ENCODE measurements around the gene PSG11.
"Not testable (repeated sequence)": the region's sequence is repeated elsewhere in the genome, so short reads cannot be mapped to it uniquely, and the experiment has no call there.

PSG11 gene

DNA sequence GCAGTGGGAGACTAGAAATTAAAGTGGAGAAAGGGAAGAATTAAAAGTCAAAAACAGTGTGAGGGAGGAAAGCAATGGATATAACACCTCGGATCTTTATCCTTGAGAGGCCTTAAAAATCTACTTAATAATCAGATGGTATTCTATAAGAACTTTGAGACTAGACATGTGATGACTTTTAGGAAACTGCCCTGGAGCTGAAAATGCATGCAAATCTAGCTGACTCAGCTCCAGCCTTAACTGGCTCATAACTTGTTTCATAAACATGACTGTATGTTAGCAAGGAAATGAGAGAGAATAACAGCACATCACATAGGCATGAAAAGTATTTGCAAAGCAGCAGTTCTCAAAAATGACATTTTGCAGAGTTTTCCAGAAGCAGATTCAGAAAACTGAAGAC lies 38.1 kb downstream of the PSG11 start:
- DNase-seq (ENCODE audit: low spot score) = not testable (repeated sequence)

DNA sequence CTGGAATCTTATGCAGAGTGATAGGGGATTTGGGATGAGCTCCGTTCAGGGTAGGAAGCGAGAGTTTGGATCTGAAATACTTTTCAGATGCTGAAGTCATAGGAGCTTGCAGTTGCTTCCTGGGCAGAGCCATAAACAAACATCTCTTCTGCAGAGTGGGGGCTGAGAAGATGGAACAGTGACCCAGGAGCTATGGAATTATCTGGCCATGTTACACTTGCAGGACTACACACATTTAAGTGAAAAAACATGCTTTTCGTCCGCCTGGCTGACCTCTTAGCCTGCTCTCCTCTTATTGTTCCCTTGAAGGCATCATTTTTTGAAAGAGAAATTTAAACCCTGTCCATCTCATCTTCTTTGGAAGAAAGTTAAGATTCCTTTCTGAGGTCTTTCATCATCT lies 40.7 kb downstream of the PSG11 start:
- DNase-seq (ENCODE audit: low spot score) = no peak

DNA sequence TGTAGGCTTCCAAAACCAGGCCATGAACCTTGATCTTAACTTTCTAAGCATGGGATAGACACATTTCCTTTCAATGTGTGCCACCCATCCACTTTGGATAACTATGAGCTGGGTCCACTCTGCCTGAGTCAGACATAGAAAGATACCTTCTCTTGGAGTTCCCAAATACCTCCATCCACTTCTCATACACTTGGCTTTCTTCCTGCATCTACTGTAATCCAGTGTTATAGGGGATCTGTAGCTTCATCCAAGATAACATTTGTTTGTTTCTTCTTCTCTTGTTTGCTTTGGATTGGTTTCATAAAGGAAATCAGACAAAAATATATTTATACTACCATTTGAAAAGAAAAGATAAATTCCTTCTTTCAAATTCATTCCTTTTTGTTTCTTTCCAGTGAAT lies 44.2 kb downstream of the PSG11 start:
- DNase-seq (ENCODE audit: low spot score) = not testable (repeated sequence)

DNA sequence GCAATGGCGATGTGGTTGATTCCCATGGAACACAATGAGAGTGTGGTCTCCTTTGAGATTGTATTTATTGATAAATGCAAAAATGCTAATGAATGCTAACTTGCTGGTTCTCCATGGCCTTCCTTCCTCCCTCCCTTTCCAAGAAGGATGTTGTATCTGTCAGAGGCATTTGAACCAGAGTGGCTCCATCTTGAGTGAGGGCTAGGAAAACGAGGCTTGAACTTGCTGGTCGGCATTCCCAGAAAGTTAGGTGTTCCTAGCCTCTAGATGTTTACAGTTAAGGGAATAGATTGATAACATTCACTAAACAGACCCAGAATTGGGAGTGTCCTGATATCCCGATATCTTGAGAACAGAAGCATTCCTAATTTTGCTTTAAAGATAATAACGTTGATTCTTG lies 54.8 kb downstream of the PSG11 start:
- DNase-seq (ENCODE audit: low spot score) = not testable (repeated sequence)

DNA sequence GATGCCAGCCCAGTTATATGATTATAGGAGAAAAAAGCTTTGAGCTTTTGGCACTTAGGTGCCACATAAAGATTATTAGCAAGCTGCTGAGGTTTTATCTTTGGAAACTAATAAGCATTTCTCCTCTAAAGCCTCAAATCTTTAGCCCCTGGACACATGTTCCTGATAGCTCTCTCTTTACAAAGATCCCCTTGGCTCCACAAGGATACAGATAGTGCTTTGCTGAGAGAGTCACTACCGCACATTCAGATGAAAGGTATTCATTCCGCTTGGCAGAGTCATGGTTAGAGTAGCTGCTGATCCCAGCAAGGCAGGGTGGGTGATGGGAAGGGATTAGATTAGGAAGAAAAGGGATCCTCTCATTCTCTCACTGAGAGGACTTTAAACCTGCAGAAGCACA lies 61.1 kb downstream of the PSG11 start:
- DNase-seq (ENCODE audit: low spot score) = no peak

DNA sequence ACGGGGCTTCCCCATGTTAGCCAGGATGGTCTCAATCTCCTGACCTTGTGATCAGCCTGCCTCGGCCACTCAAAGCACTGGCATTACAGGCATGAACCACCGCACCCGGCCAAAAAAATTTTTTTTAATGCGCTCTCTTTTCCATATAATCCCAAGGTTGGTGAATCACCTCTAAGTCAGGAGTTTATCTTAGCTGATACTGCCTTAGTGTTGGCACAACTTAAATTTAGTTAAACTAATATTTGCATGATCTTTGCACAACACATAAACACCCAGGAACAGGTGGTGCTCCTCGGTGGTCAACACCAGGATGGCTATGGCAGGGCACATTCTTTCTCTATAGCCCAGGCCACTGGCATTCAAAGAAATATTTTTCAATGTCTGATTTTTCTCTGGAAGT lies 65.2 kb downstream of the PSG11 start:
- no peak for DNase-seq (ENCODE audit: low spot score)
